GM12875 (cell line): Measurements from ENCODE around the gene E2F1.

Experiments
- H3K4me3 ChIP-seq: one replicate; pipeline ENCODE4 v1.5.1; 2011; ENCODE audit warnings: low read depth, low read length, control low read depth
- TF ChIP-seq, protein P1 (sequence below): IDR thresholded peaks from 2 replicates; pipeline ENCODE4 v1.5.1; 2011; ENCODE audit warnings: low read depth, mild to moderate bottlenecking, control low read depth, inconsistent platforms, low read length, moderate library complexity, borderline replicate concordance; ENCODE audit not compliant: insufficient read depth

Gene E2F1

DNA sequence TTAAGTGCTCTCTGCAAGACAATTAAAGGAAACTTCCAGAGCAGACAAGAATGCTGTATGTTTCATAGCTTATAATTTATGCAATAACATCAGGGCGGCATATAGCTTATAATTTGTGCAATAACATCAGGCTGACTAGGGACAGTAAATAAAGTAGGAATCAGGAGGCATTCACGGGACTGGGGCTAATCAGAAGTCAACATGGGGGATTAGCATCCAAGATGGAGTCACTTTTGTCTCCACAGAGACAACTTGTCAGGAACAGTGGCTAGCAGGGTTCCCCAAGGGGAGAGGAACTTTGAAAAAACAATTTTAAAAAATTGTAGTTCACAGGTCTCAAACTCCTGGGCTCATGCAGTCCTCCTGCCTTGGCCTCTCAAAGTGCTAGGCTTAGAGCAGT, 42.3 kb upstream of the E2F1 start:
- no peak overlapping the region for H3K4me3 ChIP-seq
- TF ChIP-seq, protein P1, sequence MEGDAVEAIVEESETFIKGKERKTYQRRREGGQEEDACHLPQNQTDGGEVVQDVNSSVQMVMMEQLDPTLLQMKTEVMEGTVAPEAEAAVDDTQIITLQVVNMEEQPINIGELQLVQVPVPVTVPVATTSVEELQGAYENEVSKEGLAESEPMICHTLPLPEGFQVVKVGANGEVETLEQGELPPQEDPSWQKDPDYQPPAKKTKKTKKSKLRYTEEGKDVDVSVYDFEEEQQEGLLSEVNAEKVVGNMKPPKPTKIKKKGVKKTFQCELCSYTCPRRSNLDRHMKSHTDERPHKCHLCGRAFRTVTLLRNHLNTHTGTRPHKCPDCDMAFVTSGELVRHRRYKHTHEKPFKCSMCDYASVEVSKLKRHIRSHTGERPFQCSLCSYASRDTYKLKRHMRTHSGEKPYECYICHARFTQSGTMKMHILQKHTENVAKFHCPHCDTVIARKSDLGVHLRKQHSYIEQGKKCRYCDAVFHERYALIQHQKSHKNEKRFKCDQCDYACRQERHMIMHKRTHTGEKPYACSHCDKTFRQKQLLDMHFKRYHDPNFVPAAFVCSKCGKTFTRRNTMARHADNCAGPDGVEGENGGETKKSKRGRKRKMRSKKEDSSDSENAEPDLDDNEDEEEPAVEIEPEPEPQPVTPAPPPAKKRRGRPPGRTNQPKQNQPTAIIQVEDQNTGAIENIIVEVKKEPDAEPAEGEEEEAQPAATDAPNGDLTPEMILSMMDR = no peak

DNA sequence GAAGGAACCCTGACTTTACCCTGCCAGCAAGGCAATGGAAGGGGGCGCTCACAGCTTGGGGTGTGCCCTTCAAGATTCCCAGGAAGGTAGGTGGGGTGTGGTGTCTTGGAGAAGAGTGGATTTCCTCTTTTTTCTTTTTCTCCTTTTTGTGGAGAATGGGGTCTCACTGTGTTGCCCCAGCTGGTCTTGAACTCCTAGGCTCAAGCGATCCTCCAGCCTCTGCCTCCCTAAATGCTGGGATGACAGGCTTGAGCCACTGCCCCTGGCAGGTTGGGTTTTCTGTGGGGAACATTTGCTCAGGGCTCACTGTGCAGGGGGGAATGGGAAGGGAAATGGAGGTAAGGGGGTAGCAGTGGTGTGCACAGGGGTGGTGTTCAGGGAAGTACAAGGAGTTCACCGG, 41.6 kb upstream of the E2F1 start:
- TF ChIP-seq, protein P1 = no peak
- H3K4me3 ChIP-seq = no peak overlapping the region

DNA sequence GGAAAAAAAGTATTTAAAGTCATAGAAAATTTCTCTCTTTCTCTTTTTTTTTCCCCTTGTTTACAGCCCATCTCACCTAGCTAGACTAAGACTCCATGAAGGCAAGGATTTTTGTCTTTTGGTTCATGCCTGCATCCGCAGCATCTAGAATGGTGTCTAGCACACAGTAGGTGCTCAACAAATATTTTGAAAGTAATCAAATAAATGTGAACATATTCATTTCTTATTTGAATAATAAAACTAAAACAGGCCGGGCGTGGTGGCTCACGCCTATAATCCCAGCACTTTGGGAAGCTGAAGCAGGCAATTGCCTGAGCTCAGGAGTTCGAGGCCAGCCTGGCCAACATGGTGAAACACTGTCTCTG, 40.9 kb upstream of the E2F1 start:
- no peak overlapping the region for H3K4me3 ChIP-seq
- TF ChIP-seq, protein P1 = no peak

DNA sequence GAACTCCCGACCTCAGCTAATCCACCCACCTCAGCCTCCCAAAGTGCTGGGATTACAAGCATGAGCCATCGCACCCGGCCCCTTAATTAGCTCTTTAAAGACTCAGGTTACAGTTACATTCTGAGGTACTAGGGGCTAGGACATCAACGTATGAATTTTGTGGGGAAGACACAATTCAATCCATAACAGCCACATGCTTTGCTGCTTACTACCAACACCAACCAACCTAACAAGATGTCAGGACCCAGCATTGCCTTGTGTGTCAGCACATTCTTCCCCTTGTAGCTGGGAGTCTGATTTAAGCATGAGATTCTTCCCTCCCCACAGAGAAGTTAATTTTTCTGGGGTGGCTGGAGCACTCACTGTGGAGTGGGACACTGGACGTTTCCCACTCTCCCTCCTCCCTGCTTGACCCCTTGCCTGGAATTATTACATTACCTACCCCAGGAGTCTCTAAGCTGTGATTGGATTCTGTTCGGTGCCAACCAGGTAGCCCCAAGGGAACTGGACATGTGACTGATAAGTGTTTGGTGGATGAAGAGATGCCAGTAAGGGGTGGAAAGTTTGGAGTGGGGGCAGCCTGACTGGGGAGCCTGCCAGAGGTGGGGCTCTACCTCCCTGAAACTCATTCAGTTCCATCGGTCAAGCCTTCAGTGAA, 39.6 kb upstream of the E2F1 start:
- TF ChIP-seq, protein P1 = no peak
- H3K4me3 ChIP-seq = no peak overlapping the region

DNA sequence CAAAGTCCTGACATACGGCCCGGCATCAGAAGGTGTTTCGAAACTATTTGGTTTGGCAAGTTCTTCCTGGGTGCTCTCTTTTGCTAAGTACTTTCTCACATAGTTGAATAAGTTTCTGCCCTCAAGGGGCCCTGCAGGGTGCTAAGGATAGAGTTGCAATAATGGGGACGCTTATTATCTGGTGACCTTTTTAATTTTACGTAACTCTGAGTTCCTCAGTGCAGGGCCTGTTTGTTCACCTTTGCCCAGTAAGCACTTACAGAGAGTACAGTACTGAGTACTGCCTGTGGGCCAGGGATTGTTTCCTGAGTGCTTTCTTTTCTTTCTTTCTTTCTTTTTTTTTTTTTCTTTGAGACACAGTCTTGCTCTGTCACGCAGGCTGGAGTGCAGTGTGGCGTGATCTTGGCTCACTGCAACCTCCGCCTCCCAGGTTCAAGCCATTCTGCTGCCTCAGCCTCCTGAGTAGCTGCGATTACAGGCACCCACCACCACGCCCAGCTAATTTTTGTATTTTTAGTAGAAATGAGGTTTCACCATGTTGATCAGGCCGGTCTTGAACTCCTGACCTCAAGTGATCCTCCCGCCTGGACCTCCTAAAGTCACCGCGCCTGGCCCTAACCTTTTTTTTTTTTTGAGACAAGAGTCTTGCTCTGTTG, 38.4 kb upstream of the E2F1 start:
- H3K4me3 ChIP-seq = no peak overlapping the region
- TF ChIP-seq, protein P1 = no peak

DNA sequence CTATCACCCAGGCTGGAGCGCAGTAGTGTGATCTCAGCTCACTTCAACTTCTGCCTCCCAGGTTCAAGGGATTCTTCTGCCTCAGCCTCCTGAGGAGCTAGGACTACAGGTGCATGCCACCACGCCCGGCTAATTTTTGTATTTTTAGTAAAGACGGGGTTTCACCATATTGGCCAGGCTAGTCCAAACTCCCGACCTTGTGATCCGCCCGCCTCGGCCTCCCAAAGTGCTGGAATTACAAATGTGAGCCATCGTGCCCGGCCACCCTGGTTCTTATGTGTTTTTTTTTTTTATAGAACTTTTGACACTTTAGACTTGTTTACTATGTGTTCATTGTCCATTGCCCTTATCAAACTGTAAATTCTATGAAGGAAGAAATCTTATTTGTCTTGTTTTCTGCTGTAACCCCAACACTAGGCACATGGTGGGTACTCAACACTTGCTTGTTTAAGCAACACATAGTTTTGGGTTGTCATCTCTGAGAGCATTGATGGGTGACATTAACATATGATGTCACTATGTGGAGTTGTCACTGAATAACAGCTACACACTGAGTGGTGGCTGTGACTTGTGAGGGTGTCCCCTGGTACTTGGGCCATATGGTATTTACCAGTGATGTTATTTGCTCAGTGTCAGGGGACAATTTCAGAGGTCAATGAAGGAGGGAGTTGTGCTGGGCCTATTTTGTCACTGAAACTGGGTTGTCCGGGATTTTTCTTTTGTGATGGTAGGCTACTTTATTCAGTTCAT, 35.4 kb upstream of the E2F1 start:
- TF ChIP-seq, protein P1 = no peak

More for the DNA sequence above, 35.4 kb upstream of the E2F1 start:
- H3K4me3 ChIP-seq = no peak overlapping the region
